Left ventricle myocardium inferior (tissue), 1 donor: ENCODE results near the gene SLC25A28. TPM values are rescaled to one million over a fixed set of nuclear protein-coding genes. Genes with fewer than 3 reads are reported as not detected.

Source experiments
- DNase-seq: peaks from one replicate; pipeline ENCODE4 v3.0.0-alpha.2; 2020
- H3K27ac ChIP-seq: fragments of 200-600 bp; replicated peaks from 2 replicates; pipeline ENCODE4 v1.8.0; 2021
- H3K27me3 ChIP-seq: fragments of 200-600 bp; 2 replicates; pipeline ENCODE4 v1.8.0; 2021; ENCODE audit warnings: low read depth
- H3K36me3 ChIP-seq: fragments of 200-600 bp; 2 replicates; pipeline ENCODE4 v1.8.0; 2021
- H3K4me1 ChIP-seq: fragments of 200-600 bp; 2 replicates; pipeline ENCODE4 v1.8.0; 2021
- H3K4me3 ChIP-seq: fragments of 200-600 bp; 2 replicates; pipeline ENCODE4 v1.8.0; 2021; ENCODE audit warnings: mild to moderate bottlenecking, moderate library complexity
- H3K9me3 ChIP-seq: fragments of 200-600 bp; replicated peaks from 2 replicates; pipeline ENCODE4 v1.8.0; 2021
- intact Hi-C: fragments of 100-400 bp; cut with micrococcal nuclease; formaldehyde crosslinking; loops from one replicate; pipeline ENCODE4 v1.11.0; 2022
- total RNA-seq: library from RNA; stranded (reverse); fragmentation: NEBNext Ultra II Directional; extraction: Animal tissue kit (Norgen Biotek cat#: 25700); gene quantifications from one replicate; pipeline ENCODE4 v1.2.1, GENCODE V29; 2021
- TF ChIP-seq, protein P1 (sequence below): fragments of 200-600 bp; IDR thresholded peaks from 2 replicates; pipeline ENCODE4 v1.8.0; 2021; ENCODE audit warnings: antibody characterized with exemption, mild to moderate bottlenecking, borderline replicate concordance
- donor health status: DM: no; HTN: yes; CAD: no; lungs with severe emphysema.

The SLC25A28 gene
- total RNA-seq, 1 donor from 2014 or later: 41.2 TPM

- Histone ChIP-seq H3K9me3 (no peaks in the 10 kb centered on the region), H3K36me3 (no peaks in the 10 kb centered on the region), H3K27ac (no peak overlapping the region), H3K27me3 (peaks cover 65% of the 10 kb centered on the region), H3K4me1 (no peaks in the 10 kb centered on the region), H3K4me3 (no peak overlapping the region)
- TF ChIP-seq, protein P1, sequence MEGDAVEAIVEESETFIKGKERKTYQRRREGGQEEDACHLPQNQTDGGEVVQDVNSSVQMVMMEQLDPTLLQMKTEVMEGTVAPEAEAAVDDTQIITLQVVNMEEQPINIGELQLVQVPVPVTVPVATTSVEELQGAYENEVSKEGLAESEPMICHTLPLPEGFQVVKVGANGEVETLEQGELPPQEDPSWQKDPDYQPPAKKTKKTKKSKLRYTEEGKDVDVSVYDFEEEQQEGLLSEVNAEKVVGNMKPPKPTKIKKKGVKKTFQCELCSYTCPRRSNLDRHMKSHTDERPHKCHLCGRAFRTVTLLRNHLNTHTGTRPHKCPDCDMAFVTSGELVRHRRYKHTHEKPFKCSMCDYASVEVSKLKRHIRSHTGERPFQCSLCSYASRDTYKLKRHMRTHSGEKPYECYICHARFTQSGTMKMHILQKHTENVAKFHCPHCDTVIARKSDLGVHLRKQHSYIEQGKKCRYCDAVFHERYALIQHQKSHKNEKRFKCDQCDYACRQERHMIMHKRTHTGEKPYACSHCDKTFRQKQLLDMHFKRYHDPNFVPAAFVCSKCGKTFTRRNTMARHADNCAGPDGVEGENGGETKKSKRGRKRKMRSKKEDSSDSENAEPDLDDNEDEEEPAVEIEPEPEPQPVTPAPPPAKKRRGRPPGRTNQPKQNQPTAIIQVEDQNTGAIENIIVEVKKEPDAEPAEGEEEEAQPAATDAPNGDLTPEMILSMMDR: no peak
- intact Hi-C loops: no loop called here
- no peak for DNase-seq
These were observed 37.9 kb downstream of the SLC25A28 start for GRCh38 chr10:99582255-99582770.

- H3K27me3 ChIP-seq: peaks cover 46% of the 10 kb centered on the region
- DNase-seq: no peak
- H3K36me3 ChIP-seq: no peaks in the 10 kb centered on the region
These were observed 40.3 kb downstream of the SLC25A28 start for GRCh38 chr10:99579971-99580370.

GRCh38 chr10:99573790-99574189, 46.4 kb downstream of the SLC25A28 start:
- Histone ChIP-seq H3K9me3 (no peaks in the 10 kb centered on the region), H3K36me3 (no peaks in the 10 kb centered on the region), H3K27me3 (peaks cover 47% of the 10 kb centered on the region), H3K27ac (no peak overlapping the region), H3K4me3 (no peak overlapping the region), H3K4me1 (no peaks in the 10 kb centered on the region)
- TF ChIP-seq, protein P1: no peak
- intact Hi-C loops: no loop called here
- no peak for DNase-seq

More at GRCh38 chr10:99579971-99580370, 40.3 kb downstream of the SLC25A28 start:
- Histone ChIP-seq H3K9me3 (no peaks in the 10 kb centered on the region), H3K27ac (no peak overlapping the region), H3K4me1 (no peaks in the 10 kb centered on the region), H3K4me3 (no peak overlapping the region)
- intact Hi-C loops: no loop called here
- TF ChIP-seq, protein P1: no peak

DNA sequence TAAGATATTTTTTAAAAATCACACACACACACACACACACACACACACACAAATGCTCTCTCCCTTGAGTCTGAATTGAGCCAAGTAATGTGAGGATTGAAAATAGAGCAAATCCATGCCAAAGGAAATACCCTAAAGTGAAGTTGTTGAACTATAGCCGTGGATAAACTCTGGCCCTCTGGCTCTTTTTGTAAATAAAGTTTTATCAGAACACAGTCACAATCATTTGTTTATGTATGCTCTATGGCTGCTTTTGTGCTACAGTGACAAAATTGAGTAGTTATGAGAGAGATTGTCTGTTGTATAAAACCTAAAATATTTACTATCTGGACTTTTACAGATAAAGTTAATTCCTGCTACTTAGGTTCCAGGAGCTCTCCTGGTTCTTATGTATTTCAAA, 48.4 kb downstream of the SLC25A28 start:
- H3K4me3 ChIP-seq: no peak overlapping the region
- no peaks in the 10 kb centered on the region for H3K9me3 ChIP-seq
- H3K36me3 ChIP-seq: no peaks in the 10 kb centered on the region
- peaks cover 57% of the 10 kb centered on the region for H3K27me3 ChIP-seq
- no peak overlapping the region for H3K27ac ChIP-seq
- intact Hi-C loops: no loop called here
- TF ChIP-seq, protein P1: no peak
- no peaks in the 10 kb centered on the region for H3K4me1 ChIP-seq
- DNase-seq: no peak

DNA sequence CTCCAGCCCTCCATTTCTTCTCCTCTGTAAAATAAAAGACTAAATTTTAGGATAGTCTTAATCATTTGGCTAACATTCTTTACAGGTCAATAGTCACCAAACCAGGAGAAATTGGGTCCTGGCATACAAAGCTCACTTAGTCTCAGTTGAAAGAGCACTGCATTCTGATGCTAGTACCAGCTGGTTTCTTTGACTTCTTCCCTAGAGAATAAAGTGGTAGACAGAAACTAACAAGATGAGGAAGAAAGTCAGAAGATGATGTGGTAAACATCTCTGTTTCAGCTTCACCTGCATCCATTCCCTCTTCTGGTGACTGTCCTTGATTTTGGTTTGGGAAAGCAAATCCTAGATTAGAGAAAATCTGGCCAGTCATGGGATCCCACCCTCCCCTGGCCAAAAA, 50.3 kb downstream of the SLC25A28 start:
- Histone ChIP-seq H3K4me1 (no peaks in the 10 kb centered on the region), H3K27ac (no peak overlapping the region), H3K4me3 (no peak overlapping the region), H3K27me3 (peaks cover 75% of the 10 kb centered on the region), H3K9me3 (no peaks in the 10 kb centered on the region), H3K36me3 (no peaks in the 10 kb centered on the region)
- DNase-seq: no peak
- intact Hi-C loops: no loop called here
- TF ChIP-seq, protein P1: no peak
